ENCODE data around the gene PLXNB2.

GRCh38 chr22:50325444-50326224, 18.2 kb upstream of the PLXNB2 start:
- TF ChIP-seq EZH2 (IDR thresholded peaks at IDR 0.05; ENCODE audit: low read depth) (no peak), CTCF (conservative IDR thresholded peaks at IDR 0.05) (no peak)
